NCI-H1105 (cell line): ENCODE data around the gene MATCAP1.

Experiments
- DNase-seq: peaks from one replicate; lab custom pipeline; 2025; lab: John Stamatoyannopoulos, UW

Gene MATCAP1

DNA sequence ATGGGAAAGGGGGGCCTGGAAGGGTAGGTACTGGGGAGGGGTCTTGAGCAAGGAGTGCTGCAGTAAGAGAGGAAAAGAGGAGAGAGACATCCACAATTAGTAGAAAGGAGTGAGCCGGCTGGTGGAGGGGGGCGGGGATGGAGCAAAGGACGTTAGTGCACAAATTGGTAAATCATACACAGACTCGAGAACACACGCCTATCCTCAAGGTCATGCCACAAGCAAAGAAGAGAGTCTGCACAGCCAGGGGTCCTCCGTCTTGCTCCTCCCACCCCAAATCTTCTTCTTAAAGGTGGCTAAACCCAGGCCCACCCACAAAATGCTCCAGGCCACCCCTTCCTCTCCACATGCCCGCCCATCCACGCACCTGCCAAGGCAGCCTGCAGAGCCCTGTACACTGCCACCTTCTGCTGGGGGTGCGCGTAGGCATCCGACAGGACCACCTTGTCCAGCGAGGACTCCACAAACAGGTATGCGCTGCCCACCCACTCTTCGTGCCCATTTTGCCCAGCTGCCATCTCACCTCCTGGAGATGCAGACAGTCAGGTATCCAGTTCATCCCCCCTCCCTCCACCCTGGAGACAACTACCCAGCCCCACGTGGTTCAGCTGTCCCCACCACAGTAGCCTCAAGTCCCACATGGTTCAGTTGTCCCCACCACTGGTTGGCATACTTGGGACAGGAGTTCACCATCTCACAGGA, 27.5 kb downstream of the MATCAP1 start:
- no peak for DNase-seq

DNA sequence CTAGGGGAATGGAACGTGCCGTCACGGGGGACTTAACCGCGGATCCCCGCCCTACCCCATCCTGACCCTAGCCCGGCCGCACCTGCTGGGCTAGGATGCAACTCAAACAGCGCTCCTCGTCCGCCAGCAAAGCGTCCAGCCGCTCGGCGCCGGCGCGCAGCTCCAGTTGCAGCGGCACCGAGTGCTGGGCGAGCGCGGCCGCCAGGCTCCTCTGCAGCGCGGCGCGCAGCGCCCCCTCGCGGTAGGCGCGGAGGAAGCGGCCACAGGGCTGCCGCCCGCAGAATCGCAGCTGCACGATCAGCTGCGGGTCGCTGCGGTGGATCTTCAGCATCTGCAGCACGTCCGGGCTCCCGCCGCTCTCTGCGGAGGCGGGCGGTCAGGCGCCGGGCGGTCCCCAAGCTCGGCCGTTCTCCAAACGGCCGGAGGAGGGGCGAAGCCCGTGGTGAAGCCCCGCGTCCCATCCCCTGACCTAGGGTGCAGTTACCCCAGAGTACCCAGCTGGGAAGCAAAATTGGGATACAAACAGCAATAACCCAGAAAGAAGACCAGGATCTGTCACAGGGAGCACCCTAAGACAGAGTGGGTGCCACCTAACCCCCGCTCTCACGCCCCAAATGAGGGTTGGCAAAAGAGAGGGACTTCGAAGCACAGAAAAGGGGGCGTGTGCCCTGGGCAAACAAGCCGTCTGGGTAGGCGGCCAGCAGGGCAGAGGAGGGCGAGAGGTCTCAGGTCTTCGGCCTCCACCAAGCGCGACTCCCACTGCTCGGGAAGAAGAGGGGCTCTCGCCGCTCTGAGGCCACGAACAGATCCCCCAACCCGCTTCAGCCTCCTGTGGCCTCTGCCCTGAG, 28.2 kb downstream of the MATCAP1 start:
- DNase-seq: peak; percentile 38

DNA sequence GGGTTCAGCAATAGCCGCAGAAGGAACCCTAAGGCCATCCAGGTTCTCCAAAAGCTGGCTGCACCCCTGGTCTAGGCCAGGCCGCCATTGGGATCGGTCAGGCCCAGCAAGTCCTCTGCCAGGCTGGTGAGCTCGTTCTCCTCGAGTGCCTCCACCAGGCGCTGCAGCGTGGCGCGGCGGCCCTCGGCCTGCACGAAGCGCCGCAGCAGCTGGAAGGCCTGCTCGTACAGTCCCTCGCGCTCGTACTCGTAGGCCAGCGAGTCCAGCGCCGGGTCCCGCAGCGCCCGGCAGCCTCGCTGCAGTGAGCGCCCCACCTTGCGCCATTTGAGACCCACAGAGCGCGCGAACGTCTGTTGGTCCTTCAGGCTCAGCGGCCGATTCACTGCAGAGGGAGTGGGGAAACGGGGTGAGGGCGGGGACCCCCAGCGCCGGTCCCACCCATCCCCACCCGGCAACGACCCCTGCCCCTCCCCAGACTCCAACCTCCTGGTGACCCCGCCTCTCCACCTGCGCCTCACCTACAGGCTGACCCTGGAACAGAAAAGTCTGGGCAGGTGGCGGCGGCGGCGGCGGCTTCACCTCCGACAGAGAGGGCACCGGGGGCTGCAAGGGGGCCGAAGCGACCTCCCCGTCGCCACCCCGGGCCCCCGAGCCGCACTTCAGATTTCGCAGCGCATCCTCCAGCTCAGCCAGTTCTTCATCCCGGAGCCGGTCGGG, 29.0 kb downstream of the MATCAP1 start:
- DNase-seq: no peak

DNA sequence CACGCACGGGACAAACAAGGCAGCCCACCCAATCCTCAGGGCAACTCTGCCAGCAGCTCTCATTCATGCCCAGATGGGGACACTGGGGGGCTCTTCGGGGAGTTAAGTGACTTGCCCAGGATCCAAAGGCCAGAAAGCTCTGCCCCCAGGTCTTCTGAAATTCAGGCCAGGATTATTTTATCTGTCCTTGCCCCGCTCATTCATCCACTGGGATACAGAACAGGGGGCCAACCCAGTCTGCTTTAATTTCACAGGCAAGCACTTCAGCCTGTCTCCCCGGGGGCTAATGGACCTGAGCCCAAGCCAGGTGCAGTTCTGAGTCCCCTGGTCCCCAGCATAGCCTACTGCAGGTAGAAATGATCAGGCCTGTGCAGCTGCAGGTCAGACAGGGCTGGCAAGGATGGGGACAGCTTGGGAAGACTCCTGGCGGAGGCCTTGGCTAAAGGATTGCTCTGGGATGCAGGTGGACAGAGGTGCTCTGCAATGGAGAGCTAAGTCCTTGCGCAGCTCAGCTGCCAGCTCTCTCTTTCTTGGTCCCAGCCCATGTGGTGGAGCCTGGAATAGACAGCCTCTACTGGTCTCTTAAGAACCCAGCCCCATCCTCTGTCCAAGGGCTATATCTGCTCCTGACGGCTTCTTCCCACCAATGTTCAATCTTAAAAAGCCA, 32.2 kb downstream of the MATCAP1 start:
- DNase-seq: no peak

DNA sequence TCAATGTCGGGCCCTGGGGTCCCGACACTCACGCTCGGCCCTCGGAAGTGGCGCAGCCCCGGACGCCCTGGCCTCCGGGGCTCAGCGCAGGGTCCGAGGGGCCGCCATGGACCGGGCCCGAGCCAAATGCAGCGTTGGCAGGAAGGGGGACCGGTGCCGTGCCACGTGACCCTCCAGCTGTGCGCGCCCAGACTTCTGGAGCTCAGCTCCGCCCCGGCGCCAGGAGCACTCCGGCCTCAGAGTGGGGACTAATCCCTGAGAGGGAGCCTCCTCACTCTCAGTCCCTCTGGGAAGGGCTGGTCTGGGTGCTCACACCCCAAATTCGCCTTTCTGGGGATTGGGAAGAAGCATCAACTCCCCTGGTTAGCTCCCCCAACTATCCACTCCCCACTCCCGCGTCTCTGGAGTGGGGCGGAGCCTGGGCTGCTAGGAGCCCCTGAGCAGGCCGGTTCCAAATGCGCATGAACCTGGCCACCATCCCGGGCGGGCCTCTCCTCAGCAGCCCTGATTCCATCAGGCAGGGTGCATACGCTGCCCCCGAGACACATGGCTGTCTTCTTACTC, 32.8 kb downstream of the MATCAP1 start, which contains the start of gene B3GNT9:
Gene B3GNT9, minus strand, starts transcription at position 166 of the 564 bp plus-strand sequence. CDS start 513 bp downstream, outside the sequence.
- peak; percentile 56 for DNase-seq

DNA sequence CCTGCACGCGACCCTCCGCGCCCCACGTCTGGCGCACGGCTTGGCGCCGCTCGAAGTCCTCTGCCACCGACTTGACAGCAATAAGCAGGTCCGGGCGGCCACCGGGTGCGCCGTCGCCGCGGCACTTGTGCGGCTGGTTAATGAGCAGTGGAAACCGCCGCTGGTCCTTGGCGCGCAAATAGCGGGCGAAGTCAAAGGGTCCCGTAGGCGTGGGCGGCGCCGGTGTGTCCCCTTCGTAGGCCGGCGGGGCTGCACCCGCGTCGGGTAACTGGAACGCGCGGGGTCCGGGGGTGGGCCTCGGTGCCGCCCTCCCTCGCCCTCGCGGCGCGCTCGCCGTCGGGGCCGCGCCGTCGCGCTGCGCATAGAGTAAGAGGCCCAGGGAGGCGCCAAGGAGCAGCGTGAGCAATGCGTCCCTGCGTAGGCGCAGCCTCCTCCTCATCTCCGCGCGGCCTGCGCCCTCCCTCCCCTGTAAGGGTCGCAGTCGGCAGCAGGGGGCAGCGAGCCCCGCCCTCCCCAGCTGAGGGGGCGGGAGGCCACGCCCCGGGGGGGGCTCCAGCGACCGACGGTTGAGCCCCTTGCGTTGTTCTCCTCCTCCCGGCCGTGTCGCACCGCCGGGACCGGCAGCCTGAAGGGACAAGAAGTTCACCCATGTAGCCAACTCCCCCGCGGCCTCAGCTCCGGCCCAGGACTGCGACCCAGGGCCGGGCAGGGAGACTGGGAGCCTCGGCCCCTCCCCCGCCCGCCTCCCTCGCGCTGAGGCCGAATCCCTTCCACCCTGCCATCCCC, 33.5 kb downstream of the MATCAP1 start:
- DNase-seq: peak; percentile 5

DNA sequence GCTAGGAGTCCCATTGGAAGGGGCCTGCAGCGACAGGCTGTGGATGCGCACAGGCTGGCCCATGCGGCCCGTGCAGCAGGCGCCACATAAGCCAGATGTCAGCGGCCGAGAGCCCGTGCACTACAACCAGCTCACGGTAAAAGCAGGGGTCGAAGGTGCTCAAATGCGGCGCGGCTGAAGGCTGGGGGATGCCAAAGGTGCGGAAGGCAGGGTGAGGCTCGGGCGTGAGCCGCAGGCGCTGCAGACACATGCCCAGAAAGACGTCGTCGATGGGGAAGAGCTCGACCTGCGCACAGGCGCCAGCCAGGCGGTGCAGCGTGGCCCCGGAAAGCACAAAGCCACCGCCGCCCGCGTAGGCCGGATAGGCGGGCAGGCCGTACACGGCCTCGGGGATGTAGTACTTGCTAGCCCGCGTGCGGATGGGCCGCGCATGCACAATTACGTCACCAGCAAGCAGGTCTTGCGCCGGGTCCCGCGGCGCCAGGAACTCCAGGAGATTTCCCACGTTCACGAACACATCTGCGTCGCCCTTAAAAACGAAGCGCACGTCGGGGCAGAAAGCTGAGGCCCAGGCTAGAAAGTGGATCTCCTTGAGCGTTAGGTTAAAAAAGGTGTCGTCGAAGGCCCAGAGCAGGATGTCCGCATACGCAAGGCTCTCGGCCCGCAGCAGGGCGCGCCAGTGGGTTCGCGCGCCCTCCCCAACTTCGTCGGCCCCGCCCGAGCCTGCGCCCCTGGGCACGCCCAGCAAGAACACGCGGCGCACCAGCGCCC, 34.3 kb downstream of the MATCAP1 start:
- DNase-seq: no peak

DNA sequence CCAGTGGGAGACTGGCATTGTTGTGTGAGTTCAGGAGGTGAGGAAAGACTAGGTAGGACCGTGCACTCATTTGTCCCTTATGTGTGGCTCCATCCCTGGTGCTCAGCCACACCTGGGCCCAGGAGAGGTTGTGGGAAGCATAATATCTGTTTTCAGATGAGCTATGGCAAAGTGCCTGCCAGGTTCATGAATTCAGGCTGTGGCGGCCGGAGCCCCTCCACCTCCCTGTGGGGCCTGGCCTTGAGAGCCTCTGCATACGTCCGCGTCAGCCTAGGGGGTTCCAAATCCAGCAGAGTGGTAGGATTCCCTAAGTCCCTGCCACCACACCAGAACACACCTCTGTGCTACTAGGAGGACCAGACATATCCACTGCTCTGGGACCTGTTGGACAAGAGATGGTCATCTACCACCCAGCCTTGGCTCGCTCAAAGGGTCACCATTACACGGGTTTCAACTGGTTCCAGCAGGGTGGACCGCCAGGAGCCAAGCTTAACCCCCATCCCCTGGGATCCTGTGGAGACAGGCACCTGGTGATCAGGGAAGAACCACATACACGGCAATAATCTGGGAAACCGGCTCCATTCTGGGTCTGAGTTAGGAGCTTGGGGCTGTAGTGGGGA, 35.0 kb downstream of the MATCAP1 start:
- DNase-seq: no peak

DNA sequence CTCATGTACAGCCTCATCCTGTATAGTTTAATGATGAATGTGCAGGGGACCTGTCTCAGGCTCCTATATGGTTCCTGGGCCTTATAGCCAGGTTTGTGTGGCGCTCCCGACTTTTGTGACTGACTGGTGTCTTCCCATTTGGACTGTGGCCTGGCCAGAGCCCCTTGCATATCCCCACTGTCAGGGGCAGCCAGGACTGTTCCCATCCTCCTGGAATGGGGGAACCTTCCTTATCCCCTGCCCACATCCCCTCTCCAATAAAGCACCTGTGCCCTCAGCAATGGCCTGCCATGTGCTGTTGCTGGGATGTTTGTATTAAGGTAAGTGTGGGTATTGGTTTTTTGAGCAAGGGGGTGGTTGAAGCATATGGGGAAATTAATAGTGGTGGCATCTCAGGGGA, 35.5 kb downstream of the MATCAP1 start:
- no peak for DNase-seq

DNA sequence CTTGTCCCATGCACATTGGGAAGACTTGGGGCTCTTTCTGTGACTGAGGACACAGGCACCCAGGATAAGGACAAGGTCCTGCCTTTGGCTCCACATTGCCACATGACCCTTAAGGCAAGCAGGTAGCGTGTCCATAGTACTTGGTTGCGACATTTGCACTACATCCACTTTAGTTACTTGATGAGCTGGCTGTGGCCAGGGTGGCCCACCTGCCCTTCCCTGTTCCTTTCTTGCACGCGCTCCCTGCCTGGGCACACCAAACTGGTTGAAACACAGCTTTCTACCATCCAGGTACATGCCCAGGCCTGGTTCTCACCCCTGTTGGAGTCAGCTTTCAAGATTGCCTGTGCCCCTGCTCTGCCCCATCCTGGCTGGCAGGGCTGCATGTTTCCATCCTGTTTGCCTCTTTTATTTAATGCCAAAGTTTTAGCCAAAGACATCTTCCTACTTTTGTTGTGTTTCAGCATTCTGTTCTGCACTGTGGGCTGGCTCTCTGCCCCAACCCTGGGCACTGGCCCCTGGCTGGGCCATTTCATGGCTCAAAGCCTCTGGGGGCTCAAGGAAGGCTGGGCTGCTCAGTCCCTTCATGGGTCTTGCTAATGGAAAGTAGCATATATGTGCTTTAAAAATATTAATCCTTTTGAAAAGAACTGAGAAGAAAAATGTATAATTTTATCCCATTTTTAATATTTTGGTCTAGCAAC, 36.2 kb downstream of the MATCAP1 start:
- no peak for DNase-seq

DNA sequence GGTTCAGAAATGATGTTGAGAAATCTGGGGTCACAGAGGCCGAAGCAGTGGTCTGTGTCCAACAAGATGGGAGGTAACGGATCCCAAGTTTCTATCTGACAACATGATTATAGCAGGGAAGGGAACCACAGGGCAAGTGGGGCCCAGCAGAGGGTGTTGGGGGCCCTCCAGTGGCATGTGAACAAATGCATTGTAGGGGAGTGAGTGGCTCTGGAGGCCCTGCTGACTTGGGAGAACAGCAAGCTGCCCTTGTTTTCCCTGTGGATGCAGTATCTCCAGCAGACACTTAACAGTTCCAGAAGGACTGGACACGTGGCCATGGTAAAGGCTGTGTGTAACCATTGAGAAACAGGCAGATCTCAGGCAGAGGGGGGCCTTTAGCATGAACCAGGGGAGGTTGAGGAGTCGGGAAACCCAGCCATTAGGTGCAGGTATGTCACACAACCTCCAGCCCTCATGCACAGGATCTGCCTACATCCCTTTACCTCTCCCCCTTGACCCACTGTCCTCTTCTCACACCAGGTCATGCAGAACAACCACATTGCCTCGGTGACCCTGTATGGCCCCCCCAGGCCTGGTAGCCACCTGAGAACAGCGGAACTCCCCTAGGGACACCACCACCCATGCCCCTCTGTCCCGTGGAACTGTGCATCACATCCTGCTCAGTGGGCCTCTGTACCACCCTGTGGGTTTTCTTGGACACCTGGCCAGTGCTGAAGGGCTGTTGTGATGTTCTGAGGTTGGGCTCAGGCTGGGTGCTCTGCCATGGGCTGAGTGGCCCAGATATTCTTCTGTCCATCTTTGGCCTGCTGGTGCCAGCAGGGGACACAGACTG, 37.0 kb downstream of the MATCAP1 start:
- no peak for DNase-seq

DNA sequence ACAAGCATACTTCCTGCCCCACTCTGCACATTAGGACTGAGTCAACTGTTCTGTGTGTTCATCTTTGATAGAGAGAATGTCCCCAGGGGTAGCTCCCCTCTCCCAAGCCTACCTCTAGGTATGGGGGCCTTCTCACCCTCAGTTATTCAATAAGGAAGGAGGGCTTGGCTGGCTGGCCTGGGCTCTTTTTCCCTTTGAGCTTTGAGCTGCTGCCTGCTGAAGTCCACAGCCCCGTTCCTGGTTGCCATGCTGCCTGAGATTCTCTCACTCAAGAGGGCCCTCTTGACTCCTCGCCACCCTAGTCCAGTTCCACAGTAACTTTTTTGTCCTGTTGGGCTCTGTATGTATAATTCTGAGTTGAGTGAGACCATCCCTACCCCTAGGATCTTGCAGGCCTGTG, 38.0 kb downstream of the MATCAP1 start:
- DNase-seq: no peak

DNA sequence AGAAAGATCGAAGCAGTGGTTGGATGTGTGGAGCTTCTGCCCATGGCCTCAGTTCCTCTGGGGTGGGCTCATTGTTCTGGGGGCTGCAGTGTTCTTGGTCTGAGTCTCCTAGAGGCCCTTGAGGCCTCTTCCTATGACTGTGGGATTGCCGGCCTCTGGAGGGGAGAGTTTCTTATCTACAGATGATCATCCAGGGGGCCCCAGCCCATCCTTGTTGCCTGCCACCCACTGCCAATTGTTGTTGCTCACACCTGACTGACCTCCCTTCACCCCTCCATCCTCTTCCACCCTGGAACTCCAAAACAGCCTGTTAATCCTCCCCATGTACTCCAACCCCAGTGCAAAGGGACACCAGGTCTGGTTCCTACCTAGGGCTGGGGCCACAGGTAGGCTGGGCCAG, 38.8 kb downstream of the MATCAP1 start:
- DNase-seq: no peak

DNA sequence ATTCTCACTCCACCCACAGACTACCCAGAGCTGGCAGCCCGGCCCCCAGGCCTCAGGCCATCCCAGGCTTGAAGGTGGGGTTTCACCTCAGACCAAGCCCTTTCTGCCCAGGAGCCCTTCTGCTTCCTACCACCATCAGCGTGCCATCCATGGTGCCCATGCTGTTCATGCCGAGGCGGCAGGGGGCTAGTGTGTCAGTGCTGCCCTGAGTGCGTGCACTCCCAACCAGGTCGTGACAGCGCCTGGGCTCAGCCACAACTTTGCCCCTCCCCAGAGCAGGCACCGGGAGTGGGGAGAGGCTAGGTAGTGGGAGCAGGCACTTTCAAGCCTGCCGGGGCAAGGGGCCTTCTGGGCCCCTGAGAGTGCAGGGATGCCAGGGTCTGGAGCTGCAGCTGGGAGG, 41.4 kb downstream of the MATCAP1 start:
- no peak for DNase-seq

DNA sequence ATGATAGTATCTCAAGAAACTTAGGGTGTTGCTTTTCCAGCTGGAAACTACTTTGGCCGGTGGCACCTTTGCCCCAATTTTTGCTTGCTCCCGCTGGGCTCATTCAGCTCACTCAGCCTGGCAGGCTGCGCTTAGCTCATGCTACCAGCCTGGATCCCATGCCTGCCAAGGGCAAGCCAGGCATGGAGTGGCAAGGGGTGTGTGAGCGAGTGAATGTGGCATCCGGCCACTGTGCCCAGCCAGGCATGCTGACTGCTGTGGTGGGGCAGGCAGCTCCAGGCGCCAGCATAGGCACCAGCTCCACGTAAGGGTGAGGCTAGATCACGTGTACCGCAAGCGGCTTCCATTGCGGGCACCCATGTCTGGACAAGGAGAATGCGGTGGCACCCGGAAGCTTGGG, 42.4 kb downstream of the MATCAP1 start:
- no peak for DNase-seq

DNA sequence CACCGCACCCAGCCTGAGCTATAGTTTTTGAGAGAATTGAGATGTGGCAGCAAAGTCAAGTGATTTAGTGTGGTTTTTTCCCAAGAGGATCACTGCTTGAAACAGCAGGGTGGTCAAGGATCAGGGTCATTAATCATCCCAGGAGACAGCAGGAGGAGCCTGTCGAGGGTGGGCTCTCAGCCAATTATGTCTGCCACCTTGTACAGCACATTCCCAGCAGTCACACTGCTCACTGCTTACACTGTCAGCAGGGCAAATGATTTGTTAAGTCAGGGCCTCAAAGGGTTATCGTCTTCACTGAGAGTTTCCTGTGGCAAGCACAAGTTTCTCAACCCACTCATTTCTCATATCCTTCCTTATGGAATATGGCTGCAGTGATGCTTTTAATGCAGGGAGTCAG, 46.2 kb downstream of the MATCAP1 start:
- DNase-seq: no peak

DNA sequence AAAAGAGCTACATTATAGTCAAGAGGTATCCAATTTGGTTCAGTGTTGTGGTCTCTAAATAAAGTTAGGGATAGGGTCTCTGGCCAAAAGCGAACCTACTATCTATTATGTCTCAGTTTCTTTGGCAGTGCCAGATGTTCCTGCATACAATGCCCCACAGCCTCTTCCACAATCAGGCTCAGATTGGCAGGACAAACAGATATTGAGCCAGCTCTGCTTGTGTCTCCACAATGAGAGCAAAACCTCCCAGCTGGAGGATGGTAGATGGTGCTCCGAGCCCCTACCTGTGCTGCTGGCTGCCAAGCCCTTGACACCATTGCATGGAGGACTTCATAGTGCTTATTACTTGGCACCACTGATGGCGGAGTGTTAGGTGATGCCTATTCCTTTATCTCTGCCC, 54.3 kb downstream of the MATCAP1 start:
- DNase-seq: no peak

DNA sequence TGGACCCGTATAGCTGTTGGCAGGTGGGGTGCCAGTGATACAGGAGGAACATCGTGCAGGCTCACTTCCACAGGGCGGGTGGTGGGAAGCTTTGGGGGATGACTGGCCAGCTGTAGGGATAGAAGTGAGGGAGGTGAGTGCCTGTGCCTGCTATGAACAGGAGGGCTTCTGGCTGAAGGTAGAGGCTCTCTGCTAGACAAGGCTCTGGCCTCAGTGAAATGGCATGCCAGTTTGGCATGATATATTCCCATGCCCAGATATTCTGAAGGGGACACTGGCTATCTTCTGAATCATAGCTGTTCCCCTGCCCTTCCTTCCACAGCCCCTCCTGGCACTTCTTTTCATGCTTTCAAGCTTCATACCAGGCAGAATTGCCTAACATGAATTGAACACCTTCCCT, 54.9 kb downstream of the MATCAP1 start:
- DNase-seq: no peak
